GM19193 (cell line): Measurements from ENCODE around the gene CLSTN2.

ENCODE experiments used
- POLR2A ChIP-seq: IDR thresholded peaks from 4 replicates; pipeline ENCODE4 v1.6.1; 2011; ENCODE audit not compliant: insufficient read depth, insufficient read length; ENCODE audit errors: extremely low read depth

Gene CLSTN2

DNA sequence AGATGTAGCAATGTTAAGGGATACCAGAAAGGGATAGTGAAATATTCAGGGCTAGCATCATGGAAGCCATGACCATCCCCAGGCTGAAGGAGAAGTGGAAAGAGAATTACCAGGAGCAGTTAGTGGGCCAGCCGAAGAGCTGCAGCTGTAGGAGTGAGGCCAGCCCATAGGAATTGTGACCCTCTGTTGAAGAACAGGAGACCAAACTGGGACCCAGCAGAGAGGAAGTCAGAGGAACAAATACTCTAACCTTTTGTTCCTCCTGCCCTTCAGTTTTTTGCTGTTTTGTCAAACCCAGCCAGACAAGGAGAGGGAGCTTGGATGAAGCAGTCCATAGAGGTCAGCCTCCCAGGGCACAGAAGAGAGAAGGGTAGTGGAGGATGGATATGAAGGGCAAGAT is 115.4 kb downstream of the CLSTN2 start:
- TF ChIP-seq POLR2A: no peak

DNA sequence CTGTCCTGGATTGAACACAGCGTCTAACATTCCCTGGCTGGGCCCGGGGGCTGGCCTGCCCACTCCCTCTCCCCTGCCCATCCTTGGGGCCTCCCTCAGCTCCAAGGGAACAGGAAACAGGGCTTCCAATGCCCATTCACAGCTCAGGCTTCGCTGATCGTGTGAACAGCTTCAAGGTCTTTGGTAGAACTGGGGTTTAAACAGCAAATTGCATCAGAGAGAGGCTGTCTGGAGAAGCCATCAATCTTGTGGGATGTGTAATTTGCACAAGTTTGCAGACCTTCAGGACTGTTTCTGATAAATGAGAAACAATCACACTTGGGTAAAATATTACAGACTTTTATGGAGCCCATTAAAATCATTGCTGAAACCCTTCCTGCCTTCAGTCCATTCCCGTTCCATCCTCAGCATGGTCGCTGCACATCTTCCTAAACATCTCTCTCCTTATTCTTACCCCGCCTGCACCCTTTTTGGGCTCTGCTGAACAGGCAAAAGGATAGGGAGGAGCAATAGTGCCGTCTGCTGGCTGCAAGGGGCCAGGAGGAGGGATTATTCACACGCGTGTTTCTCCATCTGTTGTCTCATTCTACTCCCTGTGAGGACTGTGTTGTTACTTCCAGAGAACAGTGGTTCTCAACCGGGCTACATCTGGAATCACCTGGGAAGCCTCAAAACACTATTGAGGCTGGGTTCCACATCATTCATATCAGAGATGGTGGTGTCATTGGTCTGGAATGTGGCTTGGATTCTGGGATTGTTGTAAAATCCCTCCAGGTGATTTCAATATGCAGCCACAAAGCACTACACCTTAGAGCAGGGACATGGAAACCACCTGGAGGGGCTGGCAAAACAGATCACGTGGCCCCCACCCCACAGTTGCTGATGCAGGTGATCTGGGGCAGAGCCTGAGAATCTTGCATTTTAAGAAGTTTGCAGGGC is 116.3 kb downstream of the CLSTN2 start:
- TF ChIP-seq POLR2A: no peak

DNA sequence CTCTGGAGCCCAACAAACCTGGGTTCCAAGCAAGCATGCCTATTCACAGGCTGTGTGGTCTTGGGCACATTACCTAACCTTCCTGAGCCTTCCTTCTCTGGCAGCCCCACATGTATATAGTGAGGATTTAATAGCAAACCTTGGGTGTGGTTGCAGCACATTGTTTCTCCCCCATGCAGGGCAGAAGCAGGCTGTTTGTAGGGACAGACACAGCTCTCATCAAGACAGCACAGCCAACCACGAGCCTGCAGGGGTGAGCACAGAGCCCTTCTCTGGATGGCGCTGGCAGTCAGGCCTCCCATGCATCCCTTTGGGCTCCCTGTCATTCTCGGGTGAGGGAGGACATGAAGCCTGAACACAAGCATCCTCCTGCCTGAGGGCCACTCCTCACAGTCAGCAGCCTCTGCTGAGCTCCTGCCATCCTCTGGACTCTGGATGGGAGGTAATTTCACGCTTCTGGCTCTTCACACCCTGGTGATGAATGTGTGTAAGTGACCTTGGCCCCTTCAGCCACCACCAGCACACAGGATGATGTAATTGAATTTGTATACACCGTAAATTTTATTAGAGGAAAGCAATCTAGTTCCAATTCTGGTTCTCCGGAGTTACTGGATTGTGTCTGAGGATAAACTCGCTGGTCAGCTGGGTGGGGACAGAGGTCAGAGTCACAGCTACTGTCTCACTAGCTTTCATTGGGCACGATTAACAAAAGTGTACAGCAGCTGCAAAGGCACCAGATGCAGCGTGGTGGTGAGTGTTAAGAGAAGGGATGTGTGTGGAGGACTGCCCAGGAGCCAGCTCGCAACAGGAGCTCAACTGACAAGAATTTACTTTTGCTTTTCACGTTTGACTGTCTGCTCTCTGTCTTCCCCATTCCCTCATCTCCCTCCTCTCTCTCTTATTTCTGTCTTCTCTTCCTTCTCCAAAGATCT is 118.1 kb downstream of the CLSTN2 start:
- no peak for TF ChIP-seq POLR2A

DNA sequence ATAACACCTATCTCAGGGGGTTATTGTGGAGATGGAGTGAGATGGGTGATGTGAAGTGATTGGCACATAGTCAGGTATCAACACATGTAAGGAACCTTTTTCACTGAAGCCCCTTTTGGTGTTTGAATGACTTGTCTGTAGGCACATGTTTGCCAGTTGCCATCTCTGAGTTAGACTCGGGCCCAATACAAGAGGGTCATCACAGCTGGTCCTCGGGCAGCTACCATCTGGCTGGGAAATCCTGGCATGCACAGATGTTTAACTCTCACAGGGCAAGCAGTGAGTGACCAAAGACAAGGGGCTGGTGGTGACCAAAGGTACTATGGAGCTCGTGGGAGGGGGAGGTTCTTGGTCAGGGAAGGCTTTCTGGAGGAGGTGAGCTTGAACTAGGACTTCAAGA is 118.8 kb downstream of the CLSTN2 start:
- TF ChIP-seq POLR2A: no peak

DNA sequence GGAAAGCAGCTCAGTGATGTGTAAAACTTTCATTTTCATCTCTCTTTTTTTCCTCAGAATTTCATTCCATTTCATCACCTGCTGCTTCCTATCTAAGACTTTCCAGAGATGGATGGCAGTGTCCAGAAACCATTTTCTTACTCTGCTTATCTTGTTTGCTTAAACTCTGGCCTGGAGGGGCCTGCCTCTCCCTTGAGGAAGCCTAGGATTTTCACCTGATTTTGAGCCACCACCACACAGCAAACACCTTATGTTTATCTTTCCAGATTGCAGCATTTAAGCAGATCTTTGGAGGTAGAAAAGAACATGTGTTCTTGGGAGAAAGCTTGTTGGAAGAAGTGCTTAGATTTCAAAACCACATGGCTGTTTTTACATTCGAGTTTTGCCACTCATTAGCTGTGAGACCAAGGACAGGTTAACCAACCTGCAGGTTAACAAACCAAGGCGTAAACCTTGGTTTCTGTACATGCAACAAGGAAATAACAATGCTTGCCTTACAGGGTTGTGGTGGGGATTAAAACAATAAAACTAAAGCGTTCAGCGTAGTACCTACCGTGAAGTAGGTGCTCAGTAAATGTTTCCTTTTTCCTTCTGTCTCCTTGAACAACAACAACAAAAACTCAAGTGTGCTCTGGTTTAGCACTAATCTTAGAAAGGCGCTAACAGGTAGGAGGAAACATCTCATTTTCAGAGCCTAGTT is 120.3 kb downstream of the CLSTN2 start:
- no peak for TF ChIP-seq POLR2A

DNA sequence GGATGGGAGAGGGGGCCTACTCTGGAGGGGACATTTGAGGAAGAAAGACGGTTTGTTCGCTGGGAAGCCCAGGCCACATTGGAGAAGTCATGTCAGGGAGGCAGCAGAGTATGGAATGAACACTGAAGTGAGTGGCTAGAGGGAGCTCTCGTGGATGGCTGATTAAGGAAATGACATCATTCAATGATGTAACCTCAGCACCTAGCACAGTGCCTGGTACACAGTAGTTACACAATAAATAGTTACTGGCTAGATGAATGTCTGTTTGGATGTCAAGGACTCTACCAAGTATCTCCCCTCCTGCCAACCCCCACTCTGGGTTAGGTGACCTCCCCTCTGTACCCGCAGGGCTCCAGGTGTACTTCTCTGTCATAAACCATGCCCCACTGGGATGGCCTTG is 121.1 kb downstream of the CLSTN2 start:
- no peak for TF ChIP-seq POLR2A

DNA sequence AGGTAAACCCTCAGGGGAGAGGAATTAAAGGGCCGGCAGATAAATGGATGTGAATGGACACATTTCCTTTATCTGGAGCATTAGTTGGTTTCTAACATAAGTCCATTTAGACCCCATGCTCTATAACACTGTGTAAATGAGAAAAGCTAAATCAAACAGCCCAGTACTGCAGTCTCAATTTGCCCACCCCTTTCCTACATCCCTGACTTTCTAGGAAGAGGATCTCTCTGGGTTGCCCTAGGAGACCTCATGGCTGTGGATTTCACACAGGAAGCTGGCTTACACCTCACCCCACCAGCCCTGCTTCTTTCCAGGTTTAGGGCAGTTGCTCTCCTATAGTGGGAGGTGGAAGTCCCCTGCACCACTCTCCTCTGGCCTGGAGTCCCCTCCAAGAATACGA is 126.2 kb downstream of the CLSTN2 start:
- no peak for TF ChIP-seq POLR2A

DNA sequence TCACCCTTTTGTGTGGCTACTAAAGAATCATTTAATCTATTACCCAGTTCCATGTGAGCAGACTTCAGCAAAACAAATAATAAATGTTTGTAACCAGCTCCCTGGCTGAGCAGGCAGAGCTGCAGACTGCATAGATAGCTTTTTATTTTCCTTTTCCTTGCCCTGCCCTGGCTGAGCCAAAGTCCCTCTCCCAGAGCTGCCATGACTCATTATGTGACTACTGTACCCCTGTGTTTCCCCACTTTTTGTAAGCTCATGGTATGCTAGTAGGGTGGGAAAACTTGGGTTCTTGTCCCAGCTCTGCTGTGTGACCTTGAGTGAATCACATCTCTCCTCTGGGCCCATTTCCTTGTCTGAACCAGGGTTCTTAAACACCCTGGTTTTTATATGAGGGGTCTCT is 127.5 kb downstream of the CLSTN2 start:
- TF ChIP-seq POLR2A: no peak

DNA sequence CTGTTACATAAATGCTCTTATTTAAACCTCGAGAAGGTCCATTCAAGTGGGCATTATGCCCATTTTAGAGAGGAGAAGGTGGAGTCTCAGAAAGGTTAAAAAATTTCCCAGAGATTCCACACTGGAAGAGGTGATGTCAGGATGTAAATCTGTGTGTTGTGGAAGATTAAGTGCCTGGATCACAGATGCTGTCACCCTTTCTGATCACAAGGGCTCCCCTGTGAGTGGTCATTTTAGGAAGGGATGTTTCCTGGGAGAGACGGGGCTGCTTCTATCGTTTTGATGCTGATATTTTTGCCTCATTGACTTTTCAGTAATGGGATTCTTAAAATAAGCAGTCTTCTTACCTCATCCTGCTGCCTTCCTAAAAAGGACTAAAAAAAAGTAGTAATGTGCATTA is 132.5 kb downstream of the CLSTN2 start:
- no peak for TF ChIP-seq POLR2A

DNA sequence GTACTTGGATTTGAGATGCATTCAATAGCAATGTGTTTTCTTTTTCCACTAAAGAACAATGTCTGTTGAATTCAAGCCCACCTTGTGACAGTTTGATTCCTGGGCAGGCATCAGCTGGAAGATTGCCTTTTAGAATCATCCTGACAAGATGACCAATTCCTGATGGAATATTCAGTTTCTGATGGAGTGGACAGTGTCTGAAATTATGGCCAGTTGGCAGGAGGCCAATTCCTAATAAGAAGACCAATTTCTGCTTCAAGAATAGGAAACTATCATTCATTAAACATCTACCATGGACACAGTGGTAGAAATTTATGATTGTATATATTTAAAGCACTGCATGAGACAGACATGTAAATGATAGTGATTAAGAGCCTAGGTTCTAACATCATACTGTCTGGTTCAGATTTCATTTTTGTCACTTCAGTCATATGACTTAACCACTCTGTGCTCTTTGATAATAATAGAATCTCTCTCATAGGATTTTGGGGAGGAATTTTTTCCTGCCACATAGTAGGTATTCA is 133.6 kb downstream of the CLSTN2 start:
- TF ChIP-seq POLR2A: no peak

DNA sequence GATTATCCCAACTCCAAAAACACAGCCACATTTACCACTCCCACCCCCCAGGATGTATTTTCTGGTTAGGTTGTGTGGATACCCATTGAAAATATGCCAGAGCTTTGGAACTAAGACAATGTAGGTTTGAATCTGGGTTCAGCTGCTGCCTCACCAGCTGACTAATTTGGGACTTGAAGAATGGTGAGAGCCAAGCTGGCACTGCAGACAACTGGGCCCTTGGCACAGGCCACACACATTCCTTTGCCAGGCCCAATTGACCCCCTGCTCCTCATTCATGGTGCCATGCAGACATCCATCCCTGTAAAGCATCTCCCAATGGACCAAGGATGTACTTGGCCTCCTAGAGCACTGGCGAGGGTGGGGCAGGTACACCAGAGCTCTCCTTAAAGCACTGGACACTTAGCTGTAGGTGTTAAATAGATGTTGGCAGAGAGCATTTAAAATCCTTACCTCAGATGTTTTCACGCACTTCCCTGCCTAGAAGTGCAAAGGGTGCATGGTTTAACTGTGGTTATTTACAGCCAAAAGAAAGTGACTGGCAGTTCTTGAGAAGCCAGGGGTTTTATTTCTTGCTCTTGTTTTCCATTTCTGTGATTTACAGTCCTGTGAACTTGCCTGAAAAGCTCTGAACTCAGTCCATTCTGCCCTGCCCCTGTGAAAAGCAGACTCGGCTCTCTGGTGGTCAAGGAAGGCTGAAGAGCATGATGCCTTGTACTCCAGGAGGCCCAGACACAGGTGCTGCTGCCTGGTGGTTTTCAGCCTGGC is 138.5 kb downstream of the CLSTN2 start:
- no peak for TF ChIP-seq POLR2A

DNA sequence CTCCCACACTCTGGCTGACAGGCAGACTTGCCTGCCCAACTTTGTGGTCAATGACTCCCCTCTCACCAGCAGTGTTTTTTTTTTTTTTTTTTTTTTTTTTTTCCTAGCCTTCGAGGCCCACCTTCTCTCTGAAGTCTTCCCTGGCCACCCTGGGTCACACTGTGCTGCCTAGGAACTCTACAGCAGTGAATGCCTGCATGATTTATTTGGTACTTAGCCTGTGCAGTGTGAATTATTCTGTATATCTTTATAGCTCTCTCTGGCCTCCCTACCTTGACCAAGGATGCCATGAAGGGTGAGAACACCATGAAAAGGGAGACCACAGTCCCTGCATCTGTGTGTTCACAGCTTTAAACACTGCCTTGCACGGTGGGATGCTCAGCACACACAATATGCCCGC is 141.6 kb downstream of the CLSTN2 start:
- TF ChIP-seq POLR2A: no peak

DNA sequence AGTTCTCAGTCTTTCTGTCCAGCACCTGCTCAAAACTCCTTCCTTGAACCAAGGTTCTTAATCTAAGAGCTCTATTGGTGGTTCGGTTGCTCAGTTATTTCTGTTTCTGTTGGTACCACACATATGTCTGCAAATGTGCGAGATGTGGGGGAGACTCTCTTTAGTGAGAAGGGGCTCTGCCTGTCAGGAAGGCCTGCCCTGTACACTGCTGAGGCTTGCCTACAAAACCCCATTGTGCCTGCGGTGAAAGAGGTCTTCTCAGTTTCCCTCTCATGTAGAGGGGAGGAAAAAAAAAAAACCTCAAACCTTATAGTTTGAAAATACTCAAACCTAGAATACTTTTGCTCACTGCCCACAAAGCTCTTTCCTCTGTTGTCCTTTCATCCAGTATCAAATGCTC is 142.4 kb downstream of the CLSTN2 start:
- no peak for TF ChIP-seq POLR2A

DNA sequence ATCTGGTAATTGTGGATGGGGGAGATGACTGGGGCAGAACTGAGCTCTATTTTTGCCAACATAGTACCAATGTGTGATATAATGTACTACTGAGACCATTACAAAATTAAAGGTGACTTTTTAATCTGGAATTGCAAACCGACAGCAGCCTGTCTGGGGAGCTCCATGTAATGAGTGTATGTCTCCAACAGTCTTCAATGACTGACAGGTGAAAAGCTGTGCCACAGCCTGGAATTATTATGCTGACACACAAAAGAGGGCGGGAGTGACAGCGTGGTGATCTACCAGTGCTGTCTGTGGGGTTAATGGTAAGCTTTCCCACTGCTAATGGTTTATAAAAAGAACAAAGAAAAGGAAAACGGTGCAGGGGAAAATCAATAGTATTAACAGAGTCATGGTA is 143.4 kb downstream of the CLSTN2 start:
- TF ChIP-seq POLR2A: no peak
